ENCODE results near the gene SDCBP2.

The SDCBP2 gene

DNA sequence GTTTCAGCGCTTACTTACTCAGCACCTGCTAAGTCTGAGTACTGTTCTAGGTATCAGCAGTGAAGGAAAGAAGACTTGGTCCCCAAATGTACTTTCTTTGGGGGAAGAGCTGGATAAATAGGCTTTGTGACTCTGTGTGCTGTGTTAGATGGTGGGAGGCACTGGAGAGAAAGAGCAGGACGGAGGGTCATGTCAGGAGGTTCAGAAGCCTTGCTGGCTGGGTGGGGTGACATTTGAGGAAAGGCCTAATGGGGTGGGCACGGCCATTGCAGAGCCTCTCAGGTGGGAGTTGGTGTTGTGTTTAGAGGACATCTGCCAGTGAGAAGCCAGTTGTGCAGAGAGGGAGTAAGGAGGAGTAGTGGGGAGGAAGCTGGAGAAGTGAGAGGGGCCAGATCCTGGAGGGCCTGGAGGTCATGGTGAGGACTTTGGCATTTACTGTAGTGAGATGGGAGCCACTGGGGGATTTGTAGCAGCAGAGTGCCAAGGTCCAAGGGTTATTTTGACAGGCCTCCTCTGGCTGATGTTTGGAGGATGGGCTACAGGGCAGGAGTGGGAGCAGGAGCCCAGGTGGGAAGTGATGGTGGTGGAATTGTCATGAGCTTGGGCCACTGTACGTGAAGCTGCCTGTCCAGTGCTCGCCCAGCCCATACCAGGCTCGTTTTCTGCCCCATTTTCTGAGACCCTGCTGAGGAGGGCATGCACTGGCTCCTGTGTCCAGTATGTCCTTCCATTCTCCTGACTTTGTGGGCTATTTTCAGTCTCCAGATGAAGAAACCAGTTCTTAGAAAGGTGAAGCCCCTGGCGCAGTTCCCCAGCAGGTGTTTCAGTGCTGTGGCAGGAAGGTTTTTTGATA is 886 bp downstream of the SDCBP2 start:
- peak; percentile 47 for DNase-seq

DNA sequence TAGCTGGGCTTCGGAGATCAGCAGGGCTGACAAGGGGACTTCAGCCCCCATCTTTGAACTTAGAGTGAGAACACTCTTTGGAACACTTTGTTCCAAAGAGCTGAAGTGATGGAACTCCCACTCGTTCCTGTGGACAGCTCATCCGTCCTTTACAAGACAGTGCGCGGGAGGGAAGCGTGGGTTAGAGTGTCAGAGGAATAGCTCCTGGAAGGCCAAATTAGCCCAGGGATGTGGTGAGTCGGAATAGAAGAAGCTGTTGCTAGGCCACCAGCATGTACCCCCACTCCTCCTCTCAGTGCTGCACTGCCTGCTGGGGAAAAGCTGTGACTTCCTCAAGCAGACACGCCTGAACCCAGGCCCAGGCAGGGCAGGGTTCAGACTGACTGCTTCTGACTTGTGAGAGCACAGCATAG is 1.7 kb downstream of the SDCBP2 start:
- DNase-seq: peak; percentile 57

DNA sequence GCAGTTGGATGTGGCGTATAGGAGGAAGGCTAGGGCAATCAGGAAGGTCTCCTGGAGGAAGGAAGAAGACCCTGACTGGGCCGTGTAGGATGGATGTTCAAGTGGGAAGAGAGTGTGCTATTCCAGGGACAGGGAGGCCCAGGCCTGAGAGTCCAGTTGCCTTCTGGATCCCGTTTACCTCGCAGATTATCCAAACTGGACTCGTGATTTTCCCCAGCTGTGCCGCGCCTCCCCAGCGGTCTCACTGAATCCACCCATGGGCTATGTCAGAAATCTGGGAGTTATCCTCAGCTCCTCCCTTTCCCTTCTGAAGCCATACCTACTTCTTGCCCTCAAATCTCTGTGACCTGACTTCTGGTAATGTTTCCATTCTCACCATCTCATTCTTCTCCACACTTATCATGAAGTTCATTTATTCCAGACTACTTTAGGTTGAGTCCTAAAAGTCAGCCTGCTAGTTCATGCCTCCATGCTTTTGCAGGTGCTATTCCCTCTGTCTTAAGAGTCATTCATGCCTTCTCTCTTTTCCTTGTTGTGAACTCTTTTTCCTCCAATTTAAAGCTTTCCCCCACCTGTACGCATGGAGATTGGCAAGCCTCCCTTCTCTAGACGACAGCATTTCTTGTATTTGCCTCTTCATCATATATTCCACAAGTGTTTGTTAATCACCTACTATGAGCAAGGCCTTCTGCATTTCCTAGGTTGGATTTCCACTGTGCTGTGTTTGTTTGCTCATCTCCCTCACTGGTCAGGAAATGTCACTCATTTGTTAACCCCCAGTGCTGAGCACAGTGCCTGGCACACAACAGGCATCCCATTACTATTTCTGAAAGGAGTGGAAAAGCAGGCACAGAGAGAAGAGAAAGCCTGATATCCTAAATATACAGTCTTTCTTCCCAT is 2.7 kb downstream of the SDCBP2 start:
- peak; percentile 26 for DNase-seq

DNA sequence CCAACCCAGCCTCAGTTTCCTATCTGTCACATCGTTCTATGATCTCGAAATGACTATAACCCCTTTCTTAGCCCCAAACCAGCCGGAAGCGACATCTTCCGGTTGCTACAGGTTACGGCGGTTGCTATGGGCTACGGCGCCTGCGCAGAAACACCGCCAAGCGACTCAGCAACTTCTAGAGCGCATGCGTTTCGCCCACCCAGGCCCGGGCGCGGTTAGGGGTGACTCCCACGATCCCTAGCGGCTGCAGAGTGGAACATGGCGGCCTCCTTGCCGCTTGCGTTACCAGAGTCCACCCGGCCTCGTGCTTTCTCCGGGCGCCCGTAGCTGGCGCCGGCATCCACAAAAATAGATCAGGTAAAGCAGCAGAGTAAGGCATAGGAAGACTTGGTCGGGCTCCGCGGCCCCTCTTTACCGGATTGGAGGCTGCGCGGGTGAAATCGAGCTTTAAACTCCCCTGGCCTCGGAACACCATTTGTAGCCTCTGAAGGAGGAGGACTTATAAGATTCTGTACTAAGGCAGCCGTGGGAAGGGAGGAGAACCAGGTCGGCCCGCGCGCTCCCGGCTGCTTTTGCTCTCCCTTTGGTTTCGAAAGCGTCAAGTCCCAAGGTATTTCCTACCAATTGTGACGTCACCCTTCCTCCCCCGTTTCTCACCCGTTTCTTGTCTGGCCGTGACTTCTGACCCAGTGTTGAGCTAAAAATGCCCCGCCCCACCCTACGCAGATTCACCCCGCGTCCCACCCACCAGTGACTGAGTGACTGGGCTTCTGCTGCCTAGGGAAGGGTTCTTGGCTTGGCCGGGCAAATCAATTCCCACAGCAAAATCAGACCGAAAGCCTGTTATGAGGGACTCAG is 3.5 kb downstream of the SDCBP2 start:
- DNase-seq: peak; percentile 99

DNA sequence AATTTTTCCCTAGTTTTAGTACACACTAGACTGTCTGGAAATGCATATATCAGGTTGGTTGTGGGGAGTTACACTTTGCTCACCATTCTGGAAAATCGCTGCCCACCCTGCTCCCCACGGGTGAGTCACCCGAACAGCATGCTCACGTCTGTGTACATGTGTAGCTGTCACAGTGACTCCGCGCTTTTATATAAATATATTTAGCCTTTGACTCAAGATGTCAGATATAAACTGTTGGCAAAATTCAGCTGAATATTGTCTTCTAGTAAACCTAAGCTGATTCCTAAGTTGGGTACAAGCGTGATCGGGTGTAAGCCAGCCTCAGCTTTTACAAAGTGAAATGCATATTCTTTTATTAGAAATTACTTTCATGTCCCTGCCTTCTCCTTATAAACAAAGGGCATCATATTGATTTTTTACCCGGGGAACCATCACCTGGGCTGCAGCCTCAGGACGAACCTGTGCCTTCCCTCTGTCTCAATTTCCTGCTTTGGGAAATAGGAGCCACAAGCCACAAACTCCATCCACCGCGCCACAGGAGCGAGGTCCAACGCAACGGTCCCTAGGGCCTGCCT is 4.3 kb downstream of the SDCBP2 start:
- peak; percentile 53 for DNase-seq

DNA sequence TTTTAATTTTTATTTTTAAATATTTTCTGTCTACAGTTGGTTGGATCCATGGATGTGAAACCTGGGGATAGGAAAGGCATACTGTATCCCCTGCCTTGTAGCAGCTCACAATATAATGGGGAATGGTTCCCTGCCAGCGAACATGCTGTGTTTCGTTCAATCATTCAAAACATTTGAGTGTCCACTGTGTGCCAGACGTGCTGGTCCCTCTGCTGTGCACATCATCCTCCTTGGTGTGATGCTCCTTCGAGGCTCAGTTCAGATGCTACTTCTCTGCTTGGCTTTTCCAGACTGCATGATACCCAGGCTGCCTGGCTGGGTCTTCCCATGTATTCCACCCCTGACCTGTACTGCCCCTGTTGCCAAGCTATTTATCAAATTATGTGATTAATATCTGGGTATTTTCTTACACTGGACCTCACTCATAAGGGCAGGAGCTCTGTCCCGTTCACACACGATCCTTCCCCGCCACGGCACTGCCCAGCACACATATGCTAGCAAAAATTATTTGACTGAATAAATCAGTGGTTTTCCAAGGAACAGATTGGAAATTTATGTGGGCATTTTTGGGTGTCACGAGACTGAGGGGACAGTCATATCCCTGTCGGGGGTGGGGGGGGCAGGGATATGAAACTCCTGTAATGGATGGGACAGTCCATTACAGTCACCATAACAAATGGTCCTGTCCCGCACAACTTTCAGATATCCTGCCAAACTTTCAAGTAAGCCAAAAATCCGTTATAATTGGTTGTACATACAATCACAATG is 4.9 kb downstream of the SDCBP2 start:
- peak; percentile 53 for DNase-seq

DNA sequence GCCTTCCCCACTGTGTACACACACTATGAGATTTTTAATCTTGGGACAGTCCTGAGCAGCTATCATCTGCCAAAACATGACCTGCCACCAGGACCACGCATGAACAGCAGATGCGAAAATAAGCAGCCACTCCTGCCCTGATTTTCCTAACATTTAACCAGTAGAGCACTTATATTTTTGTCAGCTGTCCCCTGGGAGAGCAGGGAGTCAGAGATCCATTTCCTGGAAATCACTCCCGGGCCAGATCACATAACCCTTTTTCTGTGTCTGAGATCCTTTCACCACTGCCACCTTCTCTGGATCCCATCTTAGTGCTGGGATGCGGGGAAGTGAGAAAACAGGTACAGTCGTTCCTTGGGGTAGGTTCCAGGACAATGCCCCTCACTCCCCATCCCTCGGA is 5.7 kb downstream of the SDCBP2 start:
- peak; percentile 43 for DNase-seq

DNA sequence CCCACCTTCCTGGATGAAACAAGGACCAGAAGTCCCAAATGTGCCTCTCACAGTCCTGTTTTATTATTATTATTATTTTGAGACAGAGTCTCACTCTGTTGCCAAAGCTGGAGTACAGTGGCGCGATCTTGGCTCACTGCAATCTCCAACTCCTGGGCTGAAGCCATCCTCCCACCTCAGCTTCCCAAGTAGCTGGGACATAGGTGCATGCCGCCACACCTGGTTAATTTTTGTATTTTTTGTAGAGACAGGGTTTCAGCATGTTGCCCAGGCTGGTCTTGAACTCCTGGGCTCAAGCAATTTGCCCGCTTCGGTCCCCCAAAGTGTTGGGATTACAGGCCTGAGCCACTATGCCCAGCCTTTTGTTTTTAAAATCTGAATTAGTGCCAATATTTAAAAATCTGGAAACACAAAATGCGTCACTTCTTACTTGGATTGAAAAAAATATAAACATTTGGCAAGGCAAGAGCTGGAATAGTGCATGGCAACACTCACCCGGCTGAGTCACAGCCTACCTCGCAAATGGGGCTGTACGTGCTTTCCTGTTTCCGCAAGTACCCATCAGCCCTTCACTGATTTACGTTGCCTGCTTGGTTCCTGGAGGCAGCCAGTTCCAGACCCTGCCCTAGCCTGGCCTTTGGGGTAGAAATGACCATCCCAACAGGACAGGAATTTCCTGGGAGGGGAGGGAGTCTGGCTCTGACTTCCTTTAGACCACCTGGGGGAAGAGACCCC is 6.3 kb downstream of the SDCBP2 start:
- no peak for DNase-seq

DNA sequence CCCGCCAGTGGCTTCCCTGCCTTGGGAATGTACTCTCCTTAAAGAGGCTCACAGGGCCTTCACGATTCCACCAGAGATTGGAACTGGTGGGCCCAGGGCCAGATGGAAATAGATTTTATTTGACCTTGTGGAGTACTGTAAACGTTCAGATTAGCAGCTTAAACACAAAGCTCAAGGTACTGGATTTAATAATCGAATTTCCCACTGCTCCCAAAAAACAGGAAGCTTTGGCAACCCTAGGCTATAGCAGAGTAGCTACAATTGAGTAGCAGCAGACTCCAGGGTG is 7.3 kb downstream of the SDCBP2 start:
- DNase-seq: no peak

DNA sequence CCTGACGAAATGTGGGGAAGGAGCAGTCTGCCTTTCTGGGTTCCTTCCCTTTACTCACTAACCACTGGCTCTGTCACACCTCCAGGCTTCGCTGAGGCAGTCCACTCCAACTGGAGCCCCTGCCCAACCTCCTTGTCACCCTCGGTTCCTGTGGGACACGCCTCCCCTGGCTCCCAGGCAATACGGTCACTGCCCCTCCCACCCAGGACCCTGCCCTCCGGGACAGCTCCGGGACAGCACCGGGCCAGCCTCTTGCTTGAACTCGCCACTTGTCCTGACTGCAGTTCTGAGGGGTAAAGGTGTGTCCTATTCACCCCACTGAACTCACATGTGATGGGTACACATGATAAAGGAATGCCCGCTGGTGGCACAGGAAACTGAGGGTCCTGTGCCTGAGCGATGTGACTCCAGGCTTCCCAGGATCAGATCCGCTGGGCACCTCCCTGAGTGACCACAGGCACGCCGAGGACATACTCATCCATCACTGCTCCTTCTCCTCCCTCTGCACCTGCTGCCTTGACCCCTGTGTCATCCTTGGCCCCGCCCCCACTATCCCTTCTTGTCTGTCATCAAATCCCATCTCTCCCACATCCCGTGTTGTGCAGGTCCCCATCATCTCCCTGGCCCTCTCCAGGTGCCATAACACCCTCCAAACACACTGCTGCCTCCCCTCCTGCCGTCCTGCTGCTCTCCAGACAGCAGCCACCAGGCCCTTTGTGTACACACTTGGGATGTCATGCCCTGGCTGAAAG is 7.9 kb downstream of the SDCBP2 start:
- no peak for DNase-seq

DNA sequence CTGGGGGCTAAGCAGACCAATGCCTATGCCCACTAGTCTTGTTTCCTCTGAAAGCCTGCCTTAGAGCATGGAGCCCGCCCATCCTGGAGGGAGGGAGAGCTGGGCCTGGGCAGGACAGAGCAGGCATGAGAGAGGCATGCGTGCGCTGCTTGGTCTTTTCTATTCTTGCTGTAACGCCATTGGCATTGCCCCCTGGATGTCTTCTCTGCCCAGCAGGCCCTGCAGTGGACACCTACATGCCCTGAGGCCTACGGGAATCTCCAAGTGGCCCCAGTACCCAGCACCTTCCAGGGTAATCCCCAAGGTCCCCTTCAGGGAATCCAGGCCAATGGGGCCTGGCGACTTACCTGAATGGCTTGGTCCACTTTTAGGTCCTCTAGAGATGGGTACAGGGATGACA is 8.9 kb downstream of the SDCBP2 start:
- no peak for DNase-seq

DNA sequence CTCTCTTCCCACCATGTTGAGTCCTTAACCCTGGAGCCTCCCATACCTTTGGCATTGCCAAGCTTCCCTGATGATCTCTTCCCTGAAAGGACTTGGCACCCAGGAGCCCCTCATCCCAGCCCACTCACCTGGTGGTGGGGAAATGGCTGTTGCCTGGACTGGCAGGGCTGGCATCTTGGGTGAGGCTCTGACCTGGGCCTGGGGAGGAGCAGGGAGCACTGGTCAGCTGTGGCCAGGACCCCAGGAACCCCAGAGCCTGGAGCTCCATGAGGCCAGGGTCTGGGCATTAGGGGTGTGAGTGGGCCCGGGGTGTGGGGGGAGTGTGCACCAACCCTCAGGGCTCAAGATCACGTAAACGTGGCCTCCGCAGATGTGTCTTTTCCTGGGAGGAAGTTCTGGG is 9.5 kb downstream of the SDCBP2 start:
- DNase-seq: no peak

DNA sequence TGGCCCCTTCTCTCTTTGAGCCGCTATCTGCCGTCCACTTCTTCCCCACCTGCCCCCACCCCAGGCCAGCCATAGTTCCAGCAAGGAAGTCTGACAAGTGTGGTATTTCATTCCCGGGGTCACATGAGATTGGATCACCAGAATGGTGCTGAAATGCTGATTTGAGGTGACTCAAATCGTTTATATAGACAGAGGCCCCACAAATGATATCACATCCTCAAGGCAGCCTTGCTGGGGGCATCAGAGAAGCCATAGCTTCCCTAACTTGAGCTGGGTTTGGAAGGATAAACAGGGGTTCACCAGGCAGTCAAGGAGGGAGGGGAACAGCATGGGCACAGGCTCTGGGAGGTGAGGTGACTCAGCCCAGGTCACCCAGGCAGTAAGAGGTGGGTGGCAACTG is 9.9 kb downstream of the SDCBP2 start:
- DNase-seq: no peak

DNA sequence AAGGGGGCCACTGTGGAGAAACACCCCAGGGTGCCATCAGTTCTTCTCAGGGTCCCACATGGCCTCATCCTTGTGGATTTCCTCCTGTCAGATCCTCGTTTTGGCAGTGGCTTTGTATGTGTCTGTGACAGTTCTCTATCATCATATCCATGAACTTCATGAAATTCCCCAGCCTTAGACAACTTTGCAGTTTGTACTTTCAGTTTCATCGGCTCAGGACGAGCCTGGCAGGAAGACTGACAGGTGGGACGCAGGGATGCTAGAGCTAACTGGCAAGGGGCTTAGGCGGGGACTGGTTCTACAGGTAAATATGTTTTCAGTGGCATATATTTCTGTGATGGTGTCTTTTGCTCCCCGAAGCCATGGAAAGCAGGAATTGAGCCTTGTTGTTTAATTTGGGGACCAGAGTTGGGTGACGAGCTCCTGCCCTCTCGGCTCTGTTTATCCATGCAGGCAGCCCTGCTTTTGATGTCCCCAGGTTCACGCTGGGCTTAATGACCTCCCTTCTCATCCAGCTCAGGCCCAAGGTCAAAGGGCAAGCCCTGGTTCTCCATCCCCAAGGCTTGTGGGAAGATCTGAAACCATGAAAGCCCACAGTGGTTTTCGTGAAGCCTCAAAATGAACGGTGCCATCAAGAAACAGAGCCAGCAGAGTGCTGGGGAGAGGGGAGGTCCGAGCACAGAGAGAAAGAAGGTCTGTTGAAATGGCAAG is 11.2 kb downstream of the SDCBP2 start:
- no peak for DNase-seq

DNA sequence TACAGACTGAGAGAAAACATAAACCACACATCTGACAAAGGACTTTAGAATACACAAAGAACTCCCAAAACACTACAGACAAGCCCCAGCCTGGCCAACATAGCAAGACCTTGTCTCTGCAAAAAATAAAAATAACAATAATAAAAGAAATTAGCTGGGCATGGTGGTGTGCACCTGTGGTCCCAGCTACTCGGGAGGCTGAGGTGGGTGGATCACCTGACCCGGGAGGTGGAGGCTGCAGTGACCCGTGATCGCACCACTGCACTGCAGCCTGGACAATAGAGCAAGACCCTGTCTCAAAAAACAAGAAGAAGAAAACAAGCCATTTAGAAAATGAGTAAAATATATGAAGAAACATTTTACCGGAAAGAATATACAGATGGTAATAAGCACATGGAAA is 13.1 kb downstream of the SDCBP2 start:
- DNase-seq: no peak

DNA sequence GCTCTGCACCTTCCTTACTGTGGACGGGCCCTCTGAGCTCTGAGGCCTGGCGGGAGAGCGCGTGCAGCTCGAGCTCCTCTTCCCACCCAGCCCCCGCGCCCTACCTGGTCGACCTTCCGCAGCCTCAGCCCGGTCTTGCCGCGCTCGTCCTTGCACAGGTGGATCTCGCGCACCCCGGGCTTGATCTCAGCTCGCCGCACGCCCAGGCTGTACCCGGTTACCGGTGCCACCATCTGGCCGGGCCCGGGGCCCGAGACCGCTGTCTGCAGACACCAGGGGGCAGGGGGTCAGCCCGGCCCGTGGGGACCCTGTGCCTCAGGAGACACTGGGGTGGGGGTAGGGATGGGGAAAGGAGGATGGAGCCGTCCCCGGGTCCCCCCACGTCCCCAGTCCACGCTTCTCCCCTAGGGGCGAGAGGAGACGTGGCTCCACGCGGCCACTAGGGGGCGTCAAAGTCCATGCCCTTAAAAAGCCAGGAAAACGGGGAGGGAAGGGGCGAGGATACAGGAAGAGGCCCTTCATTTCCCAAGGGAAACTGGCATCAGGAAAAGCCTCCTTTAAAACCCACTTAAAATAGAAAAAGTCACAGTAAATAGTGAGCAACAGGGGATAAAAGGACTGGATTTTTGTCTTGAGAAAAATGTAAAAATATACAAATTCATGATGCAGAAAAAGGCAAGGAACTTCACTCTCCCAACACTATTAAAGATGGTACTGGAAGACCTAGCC is 15.5 kb downstream of the SDCBP2 start:
- DNase-seq: peak; percentile 88

DNA sequence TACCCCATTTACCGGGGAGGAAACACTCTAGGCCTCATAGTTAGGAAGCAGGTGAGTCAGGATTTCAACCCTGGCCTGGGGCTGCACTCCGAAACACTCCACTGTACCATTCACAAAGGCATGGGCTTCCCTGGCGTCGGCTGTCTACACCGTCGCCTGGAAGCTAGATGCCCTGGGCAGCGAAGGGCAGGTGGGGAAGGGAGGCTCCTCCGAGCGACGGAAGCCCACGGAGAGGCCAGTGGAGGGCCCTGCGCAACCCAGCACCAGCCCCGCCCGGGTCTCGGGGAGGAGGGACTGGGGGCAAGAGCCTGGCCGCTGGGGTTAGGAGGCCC is 16.1 kb downstream of the SDCBP2 start:
- no peak for DNase-seq

DNA sequence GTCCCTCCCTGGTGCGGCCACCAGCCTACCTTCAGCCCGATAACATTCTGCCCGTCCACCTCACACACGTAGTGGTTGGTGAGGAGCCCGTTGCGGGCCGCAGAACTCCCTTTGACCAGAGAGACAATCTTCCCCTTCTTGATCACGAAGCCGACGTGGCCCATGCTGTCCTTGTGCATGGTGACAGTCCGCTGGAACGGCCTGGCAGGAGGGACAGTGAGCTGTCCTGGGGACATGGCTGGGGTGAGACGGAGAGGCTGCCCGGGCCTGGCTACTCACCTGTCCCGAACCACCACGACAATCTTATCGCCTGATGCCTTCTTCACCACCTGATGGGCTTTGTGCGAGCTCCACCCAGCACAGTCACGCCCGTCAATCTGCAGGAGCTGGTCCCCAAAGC is 16.6 kb downstream of the SDCBP2 start:
- no peak for DNase-seq

DNA sequence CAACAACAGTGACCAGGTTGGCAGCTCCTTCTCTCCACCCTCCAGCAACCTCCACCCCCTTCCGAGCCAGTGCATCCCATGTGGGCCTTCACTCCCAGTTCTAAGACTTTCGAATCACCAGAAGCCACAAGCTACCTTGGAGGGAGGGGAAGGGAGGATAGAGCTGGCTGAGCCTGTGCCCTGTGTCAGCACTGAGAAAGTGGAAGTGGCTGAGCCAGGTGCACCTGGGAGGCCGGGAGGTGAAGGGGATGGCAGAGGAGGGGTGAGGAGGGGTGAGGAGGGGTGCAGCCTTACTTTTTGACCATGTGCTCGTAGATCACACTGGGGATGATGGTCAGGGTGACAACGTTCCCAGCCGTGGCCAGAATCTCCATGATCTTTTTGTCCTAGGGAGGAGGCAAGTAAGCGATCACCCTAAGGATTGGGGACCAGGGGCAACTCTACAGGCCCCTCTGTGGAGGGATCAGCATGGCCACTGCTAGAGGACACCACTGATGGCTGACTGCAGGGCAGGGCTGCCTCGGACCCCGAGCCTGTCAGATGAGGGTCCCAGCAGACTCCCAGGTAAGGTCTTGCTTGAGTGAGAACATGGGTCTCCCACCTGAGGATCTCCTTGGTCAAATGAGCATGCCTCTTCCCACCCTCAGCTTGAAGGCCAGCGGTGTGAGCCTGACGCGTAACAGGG is 18.3 kb downstream of the SDCBP2 start:
- DNase-seq: no peak
